Subcutaneous abdominal adipose tissue (tissue), 5 donors: ENCODE data around the gene LNPK.
"Not testable (repeated sequence)": the region's sequence is repeated elsewhere in the genome, so short reads cannot be mapped to it uniquely, and the experiment has no call there.

Source experiments
- H3K27ac ChIP-seq: one replicate; pipeline ENCODE4 v1.7.0; 2013; ENCODE audit warnings: low read depth, mild to moderate bottlenecking, inconsistent platforms, low read length, moderate library complexity
- H3K27me3 ChIP-seq, 5 donors: one replicate each; pipeline ENCODE4 v1.7.0; 2013; ENCODE audit warnings: low read length in 5 of 5, inconsistent platforms in 1 of 5; ENCODE audit not compliant: control insufficient read depth in 5 of 5, insufficient read depth in 4 of 5
- H3K36me3 ChIP-seq, 5 donors: one replicate each; pipeline ENCODE4 v1.7.0; 2013; ENCODE audit warnings: low read length in 5 of 5; ENCODE audit not compliant: control insufficient read depth in 5 of 5, insufficient read depth in 5 of 5
- H3K4me1 ChIP-seq, 5 donors: one replicate each; pipeline ENCODE4 v1.7.0; 2013; ENCODE audit warnings: low read length in 5 of 5, mild to moderate bottlenecking in 3 of 5, moderate library complexity in 1 of 5; ENCODE audit not compliant: control insufficient read depth in 5 of 5, insufficient read depth in 5 of 5
- H3K4me3 ChIP-seq, 5 donors: one replicate each; pipeline ENCODE4 v1.7.0; 2013; ENCODE audit warnings: low read length in 5 of 5, low read depth in 1 of 5
- H3K9ac ChIP-seq, 5 donors: one replicate each; pipeline ENCODE4 v1.7.0; 2013; ENCODE audit warnings: low read length in 5 of 5, mild to moderate bottlenecking in 4 of 5, moderate library complexity in 3 of 5
- H3K9me3 ChIP-seq, 5 donors: one replicate each; pipeline ENCODE4 v1.7.0; 2013; ENCODE audit warnings: low read length in 5 of 5; ENCODE audit not compliant: control insufficient read depth in 5 of 5
- donor health status: healthy.
- donor health status: healthy.
- donor health status: healthy.
- donor health status: healthy.
- donor health status: healthy.

LNPK gene

GRCh38 chr2:176018708-176019107, 16.6 kb upstream of the LNPK start:
- no peak overlapping the region for H3K4me3 ChIP-seq
- no peak overlapping the region for H3K27ac ChIP-seq
- peaks cover 0 to 4% (median 0%) of the 10 kb centered on the region in 5 donors for H3K27me3 ChIP-seq
- H3K9me3 ChIP-seq: no peaks in the 10 kb centered on the region
- peaks cover 0 to 10% (median 9%) of the 10 kb centered on the region in 5 donors for H3K4me1 ChIP-seq
- no peak overlapping the region for H3K9ac ChIP-seq
- H3K36me3 ChIP-seq: no peaks in the 10 kb centered on the region

- Histone ChIP-seq H3K9me3 (no peaks in the 10 kb centered on the region), H3K36me3 (no peaks in the 10 kb centered on the region), H3K4me3 (no peak overlapping the region), H3K9ac (no peak overlapping the region), H3K4me1 (no peaks in the 10 kb centered on the region), H3K27me3 (no peaks in the 10 kb centered on the region), H3K27ac (no peak overlapping the region)
Measured at GRCh38 chr2:176009445-176009844, 7.4 kb upstream of the LNPK start.

- Histone ChIP-seq H3K9me3 (no peaks in the 10 kb centered on the region), H3K9ac (no peak overlapping the region), H3K4me3 (no peak overlapping the region), H3K27ac (no peak overlapping the region), H3K36me3 (no peaks in the 10 kb centered on the region), H3K4me1 (peaks cover 2 to 25% (median 19%) of the 10 kb centered on the region in 5 donors), H3K27me3 (no peaks in the 10 kb centered on the region)
Measured at GRCh38 chr2:176004934-176005333, 2.9 kb upstream of the LNPK start.

GRCh38 chr2:176003958-176004357, 1.9 kb upstream of the LNPK start:
- Histone ChIP-seq H3K27ac (no peak overlapping the region), H3K4me1 (peaks cover 2 to 34% (median 19%) of the 10 kb centered on the region in 5 donors), H3K36me3 (no peaks in the 10 kb centered on the region), H3K4me3 (no peak overlapping the region), H3K9ac (no peak overlapping the region), H3K9me3 (no peaks in the 10 kb centered on the region), H3K27me3 (no peaks in the 10 kb centered on the region)

- Histone ChIP-seq H3K4me3 (peak overlapping the region; percentile 88 to 97 (median 93)), H3K27ac (peak overlapping the region; percentile 96), H3K9me3 (no peaks in the 10 kb centered on the region), H3K27me3 (no peaks in the 10 kb centered on the region), H3K4me1 (peaks cover 2 to 34% (median 19%) of the 10 kb centered on the region in 5 donors), H3K9ac (peak overlapping the region; percentile 21 to 96 (median 94)), H3K36me3 (no peaks in the 10 kb centered on the region)
Measured at GRCh38 chr2:176002688-176003210, 682 bp upstream of the LNPK start.

- Histone ChIP-seq H3K9ac (peak overlapping the region; percentile 86 to 100 (median 95)), H3K4me3 (peak overlapping the region; percentile 88 to 98 (median 96)), H3K4me1 (peaks cover 2 to 34% (median 19%) of the 10 kb centered on the region in 5 donors), H3K27me3 (no peaks in the 10 kb centered on the region), H3K36me3 (no peaks in the 10 kb centered on the region), H3K9me3 (no peaks in the 10 kb centered on the region), H3K27ac (peak overlapping the region; percentile 96)
Measured at GRCh38 chr2:176001281-176001915, 669 bp downstream of the LNPK start.

- H3K9ac ChIP-seq: no peak overlapping the region
- no peak overlapping the region for H3K4me3 ChIP-seq
- no peaks in the 10 kb centered on the region for H3K9me3 ChIP-seq
- peaks cover 2 to 34% (median 19%) of the 10 kb centered on the region in 5 donors for H3K4me1 ChIP-seq
- no peaks in the 10 kb centered on the region for H3K27me3 ChIP-seq
- H3K36me3 ChIP-seq: no peaks in the 10 kb centered on the region
- no peak overlapping the region for H3K27ac ChIP-seq
Measured at GRCh38 chr2:175999283-175999819, 2.7 kb downstream of the LNPK start.

GRCh38 chr2:175990099-175990498, 12.0 kb downstream of the LNPK start:
- Histone ChIP-seq H3K27ac (no peak overlapping the region), H3K36me3 (peaks cover 0 to 10% (median 7%) of the 10 kb centered on the region in 5 donors), H3K27me3 (no peaks in the 10 kb centered on the region)

GRCh38 chr2:175987126-175987525, 14.9 kb downstream of the LNPK start:
- not testable (repeated sequence) for H3K27ac ChIP-seq, H3K27me3 ChIP-seq, H3K9me3 ChIP-seq, H3K4me3 ChIP-seq, H3K4me1 ChIP-seq, H3K9ac ChIP-seq
- peaks cover 2 to 18% (median 7%) of the 10 kb centered on the region in 5 donors for H3K36me3 ChIP-seq

More at GRCh38 chr2:175990099-175990498, 12.0 kb downstream of the LNPK start:
- Histone ChIP-seq H3K9ac (no peak overlapping the region), H3K9me3 (no peaks in the 10 kb centered on the region), H3K4me1 (no peaks in the 10 kb centered on the region), H3K4me3 (no peak overlapping the region)

- H3K36me3 ChIP-seq: peaks cover 0 to 21% (median 4%) of the 10 kb centered on the region in 5 donors
- no peaks in the 10 kb centered on the region for H3K27me3 ChIP-seq
Measured at GRCh38 chr2:175984846-175985245, 17.2 kb downstream of the LNPK start.

More at GRCh38 chr2:175984846-175985245, 17.2 kb downstream of the LNPK start:
- no peaks in the 10 kb centered on the region for H3K9me3 ChIP-seq
- no peak overlapping the region for H3K27ac ChIP-seq
- no peak overlapping the region for H3K9ac ChIP-seq
- H3K4me1 ChIP-seq: no peaks in the 10 kb centered on the region
- no peak overlapping the region for H3K4me3 ChIP-seq
